HG02642 (cell line): ENCODE measurements around the gene TAF3.

Experiments used
- ATAC-seq: cut with Tn5 transposase; IDR thresholded peaks from one replicate; pipeline ENCODE4 v1.9.1; 2021; ENCODE audit warnings: mild to moderate bottlenecking; ENCODE audit not compliant: unreplicated experiment, poor library complexity

TAF3 gene

GRCh38 chr10:7958442-7958841, 140.1 kb downstream of the TAF3 start:
- no peak for ATAC-seq

- ATAC-seq, result no peak
Measured at GRCh38 chr10:7960108-7960507, 141.8 kb downstream of the TAF3 start.

- no peak for ATAC-seq
Measured at GRCh38 chr10:7962592-7962991, 144.3 kb downstream of the TAF3 start.

- ATAC-seq, result no peak
Measured at GRCh38 chr10:7965457-7965856, 147.2 kb downstream of the TAF3 start.

GRCh38 chr10:7967035-7967434, 148.7 kb downstream of the TAF3 start:
- ATAC-seq, result no peak

GRCh38 chr10:7968510-7969112, 150.3 kb downstream of the TAF3 start:
- no peak for ATAC-seq

- ATAC-seq, result no peak
Measured at GRCh38 chr10:7969623-7970022, 151.3 kb downstream of the TAF3 start.

GRCh38 chr10:7971949-7972348, 153.6 kb downstream of the TAF3 start:
- no peak for ATAC-seq

- no peak for ATAC-seq
Measured at GRCh38 chr10:7972367-7972766, 154.1 kb downstream of the TAF3 start.

- no peak for ATAC-seq
Measured at GRCh38 chr10:7980196-7980595, 161.9 kb downstream of the TAF3 start.

GRCh38 chr10:7982727-7983126, 164.4 kb downstream of the TAF3 start:
- no peak for ATAC-seq

- ATAC-seq, result no peak
Measured at GRCh38 chr10:7984325-7984724, 166.0 kb downstream of the TAF3 start.

GRCh38 chr10:7984896-7985295, 166.6 kb downstream of the TAF3 start:
- ATAC-seq, result no peak

GRCh38 chr10:7986851-7987250, 168.5 kb downstream of the TAF3 start:
- no peak for ATAC-seq

GRCh38 chr10:7988989-7989388, 170.7 kb downstream of the TAF3 start:
- ATAC-seq, result no peak

- ATAC-seq, result no peak
Measured at GRCh38 chr10:7998831-7999230, 180.5 kb downstream of the TAF3 start.

- no peak for ATAC-seq
Measured at GRCh38 chr10:8004469-8005000, 186.2 kb downstream of the TAF3 start.

GRCh38 chr10:8006274-8006999, 188.1 kb downstream of the TAF3 start:
- ATAC-seq, result peak; percentile 58

- ATAC-seq, result no peak
Measured at GRCh38 chr10:8009031-8009430, 190.7 kb downstream of the TAF3 start.

GRCh38 chr10:8013006-8013405, 194.7 kb downstream of the TAF3 start:
- no peak for ATAC-seq

GRCh38 chr10:8013619-8014018, 195.3 kb downstream of the TAF3 start:
- no peak for ATAC-seq

GRCh38 chr10:8014649-8015048, 196.3 kb downstream of the TAF3 start:
- ATAC-seq, result no peak
